GM21825 (cell line): ENCODE data around the gene SAMD3.
A peak's percentile ranks its signal among the peaks of the same experiment; 100 is the strongest.
"Not testable (repeated sequence)": the region's sequence is repeated elsewhere in the genome, so short reads cannot be mapped to it uniquely, and the experiment has no call there.

ENCODE experiments used
- ATAC-seq: cut with Tn5 transposase; IDR thresholded peaks from one replicate; pipeline ENCODE4 v1.9.1; 2021; ENCODE audit warnings: mild to moderate bottlenecking, moderate library complexity; ENCODE audit not compliant: unreplicated experiment

Gene SAMD3

GRCh38 chr6:130212215-130212874 lies 10.4 kb downstream of the SAMD3 start:
- no peak for ATAC-seq

GRCh38 chr6:130211691-130212090 lies 11.1 kb downstream of the SAMD3 start:
- no peak for ATAC-seq

GRCh38 chr6:130207979-130208649 lies 14.6 kb downstream of the SAMD3 start:
- no peak for ATAC-seq

GRCh38 chr6:130206479-130206878 lies 16.3 kb downstream of the SAMD3 start:
- no peak for ATAC-seq

GRCh38 chr6:130204322-130204721 lies 18.4 kb downstream of the SAMD3 start:
- ATAC-seq = no peak

- ATAC-seq = no peak
Measured at GRCh38 chr6:130203370-130203769, 19.4 kb downstream of the SAMD3 start.

- peak; percentile 76 for ATAC-seq
Measured at GRCh38 chr6:130202782-130203181, 20.0 kb downstream of the SAMD3 start.

GRCh38 chr6:130200020-130200419 lies 22.7 kb downstream of the SAMD3 start:
- no peak for ATAC-seq

- no peak for ATAC-seq
Measured at GRCh38 chr6:130198483-130199035, 24.2 kb downstream of the SAMD3 start.

GRCh38 chr6:130197816-130198482 lies 24.8 kb downstream of the SAMD3 start:
- not testable (repeated sequence) for ATAC-seq

GRCh38 chr6:130194434-130194833 lies 28.3 kb downstream of the SAMD3 start:
- not testable (repeated sequence) for ATAC-seq

GRCh38 chr6:130190701-130191690 lies 31.8 kb downstream of the SAMD3 start:
- ATAC-seq = no peak

GRCh38 chr6:130189531-130190397 lies 33.0 kb downstream of the SAMD3 start:
- ATAC-seq = no peak

GRCh38 chr6:130188207-130188899 lies 34.4 kb downstream of the SAMD3 start:
- ATAC-seq = no peak

- ATAC-seq = no peak
Measured at GRCh38 chr6:130187335-130188206, 35.2 kb downstream of the SAMD3 start.

- no peak for ATAC-seq
Measured at GRCh38 chr6:130185658-130186057, 37.1 kb downstream of the SAMD3 start.

GRCh38 chr6:130183271-130184222 lies 39.2 kb downstream of the SAMD3 start:
- no peak for ATAC-seq
